Right lobe of liver (tissue), 4 donors: ENCODE measurements around the gene XRN1.

Experiments used
- POLR2A ChIP-seq: fragments of 450-650 bp; IDR thresholded peaks from one replicate; pipeline ENCODE4 v1.6.1; 2017; ENCODE audit warnings: antibody characterized with exemption, mild to moderate bottlenecking
- TF ChIP-seq, protein P1 (sequence below), 4 donors: fragments of 200-600 bp in 3 of 4; fragments of 450-650 bp in 1 of 4; IDR thresholded peaks; one replicate each; pipeline versions ENCODE4 v1.5.1 to v1.8.0; 2016 to 2022; ENCODE audit warnings: antibody characterized with exemption in 4 of 4, mild to moderate bottlenecking in 2 of 4
- donor health status: DM: no; HTN: no; CAD: no.
- donor health status: DM: no; HTN: no; CAD: no.
- donor health status: DM: no; HTN: yes; CAD: no.

DNA sequence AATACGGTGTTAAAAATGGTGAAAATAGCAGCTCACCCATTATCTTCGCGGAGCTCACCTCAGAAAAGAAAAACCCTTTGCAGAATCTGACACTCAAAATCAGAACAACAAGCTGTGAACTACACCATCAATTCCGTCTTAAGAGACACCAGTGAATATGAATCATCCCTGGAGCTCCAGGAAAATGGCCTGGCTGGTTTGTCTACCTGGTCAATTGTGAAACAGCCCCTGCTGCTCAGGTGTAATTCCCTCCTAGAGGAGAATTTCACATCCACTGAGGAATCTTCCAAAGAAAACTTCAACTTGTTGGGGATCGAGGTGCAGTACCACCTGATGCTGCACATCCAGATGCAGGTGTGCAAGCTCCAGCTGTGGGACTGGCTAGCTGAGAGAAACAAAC lies 3.0 kb upstream of the XRN1 start:
- TF ChIP-seq, protein P1, sequence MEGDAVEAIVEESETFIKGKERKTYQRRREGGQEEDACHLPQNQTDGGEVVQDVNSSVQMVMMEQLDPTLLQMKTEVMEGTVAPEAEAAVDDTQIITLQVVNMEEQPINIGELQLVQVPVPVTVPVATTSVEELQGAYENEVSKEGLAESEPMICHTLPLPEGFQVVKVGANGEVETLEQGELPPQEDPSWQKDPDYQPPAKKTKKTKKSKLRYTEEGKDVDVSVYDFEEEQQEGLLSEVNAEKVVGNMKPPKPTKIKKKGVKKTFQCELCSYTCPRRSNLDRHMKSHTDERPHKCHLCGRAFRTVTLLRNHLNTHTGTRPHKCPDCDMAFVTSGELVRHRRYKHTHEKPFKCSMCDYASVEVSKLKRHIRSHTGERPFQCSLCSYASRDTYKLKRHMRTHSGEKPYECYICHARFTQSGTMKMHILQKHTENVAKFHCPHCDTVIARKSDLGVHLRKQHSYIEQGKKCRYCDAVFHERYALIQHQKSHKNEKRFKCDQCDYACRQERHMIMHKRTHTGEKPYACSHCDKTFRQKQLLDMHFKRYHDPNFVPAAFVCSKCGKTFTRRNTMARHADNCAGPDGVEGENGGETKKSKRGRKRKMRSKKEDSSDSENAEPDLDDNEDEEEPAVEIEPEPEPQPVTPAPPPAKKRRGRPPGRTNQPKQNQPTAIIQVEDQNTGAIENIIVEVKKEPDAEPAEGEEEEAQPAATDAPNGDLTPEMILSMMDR (IDR thresholded peaks at IDR 0.05) = no peak
- no peak for TF ChIP-seq POLR2A
